Mesothelial cell of epicardium (in vitro differentiated cells): ENCODE data around the gene GRK3. TPM values are rescaled to one million over a fixed set of nuclear protein-coding genes. Genes with fewer than 3 reads are reported as not detected.
"Not testable (repeated sequence)": the region's sequence is repeated elsewhere in the genome, so short reads cannot be mapped to it uniquely, and the experiment has no call there.

Experiments used
- DNase-seq, 2 experiments: peaks; one replicate each; pipeline ENCODE4 v3.0.0; 2021; ENCODE audit warnings: low spot score in 2 of 2; ENCODE audit not compliant: unreplicated experiment in 2 of 2
- H3K27ac Mint-ChIP-seq: 2 replicates; pipeline ENCODE4 v1.8.0; 2021; ENCODE audit warnings: mixed read lengths
- H3K27me3 Mint-ChIP-seq: 2 replicates; pipeline ENCODE4 v1.8.0; 2021; ENCODE audit warnings: low read depth, mixed read lengths
- H3K36me3 Mint-ChIP-seq: 2 replicates; pipeline ENCODE4 v1.8.0; 2021; ENCODE audit warnings: mixed read lengths
- H3K4me1 Mint-ChIP-seq: 2 replicates; pipeline ENCODE4 v1.8.0; 2021; ENCODE audit warnings: mixed read lengths
- H3K4me3 Mint-ChIP-seq: 2 replicates; pipeline ENCODE4 v1.8.0; 2021; ENCODE audit warnings: mild to moderate bottlenecking, moderate library complexity, mixed read lengths
- H3K9me3 Mint-ChIP-seq: 2 replicates; pipeline ENCODE4 v1.8.0; 2021; ENCODE audit warnings: mixed read lengths
- CTCF ChIP-seq: fragments of 200-600 bp; sonication (generic); IDR thresholded peaks from one replicate; pipeline ENCODE4 v1.5.0; 2021; ENCODE audit warnings: antibody characterized with exemption; ENCODE audit not compliant: unreplicated experiment
- total RNA-seq: library from RNA; stranded (reverse); gene quantifications from 3 replicates; pipeline ENCODE4 v1.2.1, GENCODE V29; 2021

The GRK3 gene
- total RNA-seq, 1 donor from 2014 or later, result 13.8 TPM

GRCh38 chr22:25706197-25706596 lies 141.7 kb downstream of the GRK3 start:
- no peaks in the 10 kb centered on the region for H3K9me3 Mint-ChIP-seq
- no peaks in the 10 kb centered on the region for H3K27me3 Mint-ChIP-seq
- peaks cover 6% of the 10 kb centered on the region for H3K4me1 Mint-ChIP-seq
- no peak overlapping the region for H3K4me3 Mint-ChIP-seq
- H3K36me3 Mint-ChIP-seq, result peaks cover 6% of the 10 kb centered on the region
- no peak overlapping the region for H3K27ac Mint-ChIP-seq
- no peak for DNase-seq
- TF ChIP-seq CTCF, result no peak

- DNase-seq, H3K27me3 Mint-ChIP-seq, H3K9me3 Mint-ChIP-seq, H3K36me3 Mint-ChIP-seq, H3K4me3 Mint-ChIP-seq, H3K4me1 Mint-ChIP-seq, H3K27ac Mint-ChIP-seq: not testable (repeated sequence)
These were observed 144.0 kb downstream of the GRK3 start for GRCh38 chr22:25708430-25708829.

GRCh38 chr22:25709758-25710157 lies 145.3 kb downstream of the GRK3 start:
- Mint-ChIP-seq H3K4me3 (no peak overlapping the region), H3K4me1 (peaks cover 4% of the 10 kb centered on the region), H3K27me3 (no peaks in the 10 kb centered on the region), H3K27ac (no peak overlapping the region), H3K36me3 (peaks cover 6% of the 10 kb centered on the region), H3K9me3 (no peaks in the 10 kb centered on the region)
- DNase-seq, result no peak
- no peak for TF ChIP-seq CTCF

GRCh38 chr22:25710501-25710900 lies 146.0 kb downstream of the GRK3 start:
- no peak overlapping the region for H3K27ac Mint-ChIP-seq
- H3K36me3 Mint-ChIP-seq, result peaks cover 6% of the 10 kb centered on the region
- H3K9me3 Mint-ChIP-seq, result no peaks in the 10 kb centered on the region
- peaks cover 4% of the 10 kb centered on the region for H3K4me1 Mint-ChIP-seq
- no peak for DNase-seq
- H3K4me3 Mint-ChIP-seq, result no peak overlapping the region
- TF ChIP-seq CTCF, result no peak
- H3K27me3 Mint-ChIP-seq, result no peaks in the 10 kb centered on the region

- Mint-ChIP-seq H3K4me1 (peaks cover 4% of the 10 kb centered on the region), H3K36me3 (peaks cover 8% of the 10 kb centered on the region), H3K27me3 (no peaks in the 10 kb centered on the region), H3K4me3 (no peak overlapping the region), H3K27ac (no peak overlapping the region), H3K9me3 (no peaks in the 10 kb centered on the region)
- TF ChIP-seq CTCF, result no peak
- DNase-seq, result no peak
These were observed 147.0 kb downstream of the GRK3 start for GRCh38 chr22:25711491-25711890.

- H3K4me3 Mint-ChIP-seq, result no peak overlapping the region
- H3K27me3 Mint-ChIP-seq, result no peaks in the 10 kb centered on the region
- H3K4me1 Mint-ChIP-seq, result peaks cover 5% of the 10 kb centered on the region
- H3K36me3 Mint-ChIP-seq, result peaks cover 5% of the 10 kb centered on the region
- H3K9me3 Mint-ChIP-seq, result no peaks in the 10 kb centered on the region
- no peak for TF ChIP-seq CTCF
- DNase-seq, result no peak
- H3K27ac Mint-ChIP-seq, result no peak overlapping the region
These were observed 148.4 kb downstream of the GRK3 start for GRCh38 chr22:25712661-25713400.
